GM18873 (cell line): Measurements from ENCODE around the gene ACAP3.
A peak's percentile ranks its signal among the peaks of the same experiment; 100 is the strongest.

Source experiments
- ATAC-seq: cut with Tn5 transposase; IDR thresholded peaks from one replicate; pipeline ENCODE4 v1.9.1; 2021; ENCODE audit warnings: mild to moderate bottlenecking, moderate library complexity, moderate number of reproducible peaks; ENCODE audit not compliant: unreplicated experiment, low FRiP score

Gene ACAP3

GRCh38 chr1:1287288-1288110 lies 20.2 kb downstream of the ACAP3 start:
- no peak for ATAC-seq

DNA sequence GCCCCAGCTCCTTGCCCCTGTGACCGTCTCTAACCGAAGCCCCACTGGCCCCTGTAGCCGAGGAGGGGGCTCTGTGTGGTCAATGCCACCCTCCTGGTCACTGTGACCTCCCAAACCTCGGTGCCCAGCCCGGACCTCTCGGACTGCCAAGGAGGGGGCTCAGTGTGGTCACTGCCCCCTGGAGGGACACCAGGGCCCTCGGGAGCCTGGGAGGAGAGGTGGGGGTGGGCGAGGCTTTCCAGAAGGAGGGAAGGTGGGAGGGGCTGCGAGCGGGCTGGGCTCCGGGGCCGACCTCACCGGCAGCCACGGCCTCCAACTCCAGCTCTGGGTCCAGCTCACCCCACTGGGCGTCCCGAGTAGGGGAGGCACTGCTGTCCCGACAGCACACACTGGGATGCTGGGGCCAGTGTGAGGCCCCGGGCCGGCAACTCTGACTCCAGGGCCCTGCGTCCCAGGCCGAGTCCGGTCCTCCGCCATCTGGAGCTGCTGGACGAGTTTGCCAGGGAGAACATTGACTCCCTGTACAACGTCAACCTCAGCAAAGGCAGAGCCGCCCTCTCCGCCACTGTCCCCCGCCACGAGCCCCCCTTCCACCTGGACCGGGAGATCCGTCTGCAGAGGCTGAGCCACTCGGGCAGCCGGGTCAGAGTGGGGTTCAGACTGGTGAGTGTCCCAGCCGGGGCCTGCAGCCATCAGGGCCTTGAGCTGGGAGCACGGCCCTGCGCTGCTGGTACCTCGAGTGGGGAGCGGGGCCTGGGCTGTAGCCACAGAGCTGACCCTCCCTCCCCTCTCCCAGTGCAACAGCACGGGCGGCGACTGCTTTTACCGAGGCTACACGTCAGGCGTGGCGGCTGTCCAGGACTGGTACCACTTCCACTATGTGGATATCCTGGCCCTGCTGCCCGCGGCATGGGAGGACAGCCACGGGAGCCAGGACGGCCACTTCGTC lies 21.1 kb downstream of the ACAP3 start:
- ATAC-seq = no peak

GRCh38 chr1:1285611-1286311 lies 22.0 kb downstream of the ACAP3 start:
- no peak for ATAC-seq

DNA sequence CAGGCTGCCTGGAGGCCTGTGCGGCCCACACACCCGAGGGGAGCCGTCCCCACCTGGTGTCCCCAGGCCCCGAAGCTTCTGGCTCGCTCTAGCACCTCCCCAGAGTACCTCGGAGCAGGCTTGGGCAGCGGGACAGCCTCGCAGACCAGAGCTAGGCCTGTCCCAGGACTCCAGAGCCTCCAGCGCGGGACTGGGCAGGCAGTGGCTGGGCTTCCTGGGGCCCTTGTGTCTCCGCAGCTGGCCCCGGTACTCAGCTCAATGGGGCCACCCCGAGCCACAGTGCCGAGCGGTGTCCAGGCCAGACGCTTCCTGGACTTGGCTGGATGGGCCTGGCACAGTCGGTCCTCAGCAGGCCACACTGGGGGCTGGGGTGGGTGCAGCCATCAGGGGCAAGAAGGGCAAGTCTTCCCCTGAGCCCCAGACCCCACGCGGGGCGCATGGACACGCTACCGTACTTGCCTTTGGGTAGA lies 22.6 kb downstream of the ACAP3 start:
- no peak for ATAC-seq

GRCh38 chr1:1284221-1285101 lies 23.3 kb downstream of the ACAP3 start:
- no peak for ATAC-seq

DNA sequence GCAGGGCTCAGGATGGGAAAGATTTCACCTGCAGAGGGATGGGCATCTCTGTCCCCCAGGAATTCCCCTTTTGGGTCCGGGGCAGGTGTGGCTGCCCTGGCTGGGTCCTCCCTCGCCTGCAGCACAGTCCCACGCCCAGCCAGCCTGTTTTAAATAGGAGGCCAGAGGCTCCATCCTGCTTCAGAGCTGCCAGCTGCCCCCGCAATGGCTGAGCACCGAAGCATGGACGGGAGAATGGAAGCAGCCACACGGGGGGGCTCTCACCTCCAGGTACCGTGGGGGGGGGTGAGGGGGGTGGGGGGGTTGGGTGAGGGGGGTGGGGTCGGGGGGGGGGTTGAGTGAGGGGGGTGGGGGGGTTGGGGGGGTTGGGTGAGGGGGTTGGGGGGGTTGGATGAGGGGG lies 23.9 kb downstream of the ACAP3 start:
- ATAC-seq = no peak

- no peak for ATAC-seq
These were observed 24.7 kb downstream of the ACAP3 start for GRCh38 chr1:1282998-1283397.

GRCh38 chr1:1281533-1282321 lies 26.0 kb downstream of the ACAP3 start:
- ATAC-seq = no peak

DNA sequence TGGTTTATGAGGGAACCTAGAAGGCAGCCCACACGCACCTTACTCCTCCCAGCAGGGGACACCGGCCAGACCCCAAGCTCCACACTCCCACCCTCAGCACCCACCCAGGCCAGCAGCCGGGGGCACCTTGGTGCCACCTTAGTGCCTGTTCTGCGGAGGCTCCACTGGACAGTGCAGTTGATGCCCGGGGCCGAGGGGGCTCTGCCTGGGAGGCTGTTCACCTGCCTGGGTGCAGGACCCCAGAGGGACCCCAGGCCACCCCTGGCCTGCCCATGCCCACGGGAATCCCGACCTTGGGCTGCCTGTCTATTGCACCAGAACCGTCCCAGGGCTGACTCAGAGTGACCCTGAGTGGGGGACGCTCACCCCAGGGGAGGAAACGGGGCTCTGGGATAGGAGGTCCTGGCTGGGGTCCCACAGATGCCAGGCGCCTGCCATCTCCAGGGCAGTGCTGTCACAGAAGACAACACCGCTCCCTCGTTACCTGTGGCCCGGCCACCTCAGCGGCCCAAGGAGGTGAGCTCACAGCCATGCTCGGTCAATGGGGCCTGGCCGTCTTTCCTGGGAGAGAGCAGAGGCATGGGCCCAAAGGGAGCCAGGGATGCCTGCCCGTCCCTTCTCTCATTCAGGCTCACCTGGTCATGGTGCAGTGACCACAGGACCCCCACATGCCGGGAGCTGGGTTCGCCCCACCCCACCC lies 26.8 kb downstream of the ACAP3 start:
- ATAC-seq = no peak

- no peak for ATAC-seq
These were observed 28.7 kb downstream of the ACAP3 start for GRCh38 chr1:1279028-1279427.

DNA sequence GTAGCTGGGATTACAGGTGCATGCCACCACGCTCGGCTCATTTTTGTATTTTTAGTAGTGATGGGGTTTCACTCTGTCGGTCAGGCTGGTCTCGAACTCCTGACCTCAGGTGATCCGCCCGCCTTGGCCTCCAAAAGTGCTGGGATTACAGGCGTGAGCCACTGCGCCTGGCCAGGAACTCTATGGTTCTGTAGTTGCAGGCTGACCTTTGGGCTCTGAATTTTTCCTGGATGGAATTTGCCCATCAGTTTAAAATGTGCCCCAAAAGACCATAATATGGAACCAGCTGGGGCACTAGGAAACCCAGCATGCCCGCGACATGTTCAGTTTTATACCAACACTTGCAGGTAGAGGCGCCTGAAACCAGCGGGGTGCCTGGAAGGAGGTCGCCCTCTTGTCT lies 29.1 kb downstream of the ACAP3 start:
- ATAC-seq = no peak

DNA sequence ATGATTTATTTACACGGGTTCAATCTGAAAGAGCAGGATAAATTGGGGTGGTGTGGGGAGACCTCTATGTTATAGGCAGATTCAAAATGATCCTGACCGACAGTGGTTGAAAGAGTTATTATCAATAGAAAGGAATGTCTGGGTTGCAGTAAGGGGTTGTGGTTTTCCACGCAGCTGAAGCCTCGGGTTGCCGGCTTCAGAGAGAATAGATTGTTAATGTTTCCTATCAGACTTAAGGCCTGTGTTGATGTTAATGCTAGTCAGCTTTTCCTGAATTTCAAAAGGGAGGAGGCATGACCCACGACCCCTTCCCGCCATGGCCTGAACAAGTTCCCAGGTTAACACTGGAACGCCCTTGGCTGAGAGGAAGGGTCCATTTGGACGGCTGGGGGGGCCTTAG lies 31.9 kb downstream of the ACAP3 start:
- no peak for ATAC-seq

DNA sequence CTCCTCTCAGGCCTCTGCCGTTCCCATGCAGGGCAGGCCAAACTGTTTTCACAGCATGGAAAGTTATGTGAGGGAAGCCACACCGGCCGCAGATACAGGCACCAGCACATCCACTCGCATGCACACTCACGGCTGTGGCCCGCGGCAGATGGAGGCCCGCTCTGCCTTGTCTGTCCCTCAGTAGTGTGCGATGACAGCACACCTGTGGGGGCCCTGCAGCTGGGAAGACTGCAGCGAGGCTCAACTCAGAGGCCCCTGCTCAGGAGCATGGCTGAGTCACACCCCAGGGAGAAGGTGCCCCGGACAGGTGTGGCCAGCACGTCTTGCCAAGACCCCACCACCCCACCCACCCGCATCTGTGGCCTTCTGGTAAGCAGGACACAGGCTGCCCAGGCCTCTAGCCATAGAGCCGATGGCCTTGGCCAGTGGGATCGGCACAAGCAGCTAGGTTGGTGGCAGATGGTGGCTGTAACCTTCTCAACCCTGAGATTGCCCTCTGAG lies 32.7 kb downstream of the ACAP3 start:
- no peak for ATAC-seq

GRCh38 chr1:1274299-1274930 lies 33.3 kb downstream of the ACAP3 start:
- ATAC-seq = no peak

DNA sequence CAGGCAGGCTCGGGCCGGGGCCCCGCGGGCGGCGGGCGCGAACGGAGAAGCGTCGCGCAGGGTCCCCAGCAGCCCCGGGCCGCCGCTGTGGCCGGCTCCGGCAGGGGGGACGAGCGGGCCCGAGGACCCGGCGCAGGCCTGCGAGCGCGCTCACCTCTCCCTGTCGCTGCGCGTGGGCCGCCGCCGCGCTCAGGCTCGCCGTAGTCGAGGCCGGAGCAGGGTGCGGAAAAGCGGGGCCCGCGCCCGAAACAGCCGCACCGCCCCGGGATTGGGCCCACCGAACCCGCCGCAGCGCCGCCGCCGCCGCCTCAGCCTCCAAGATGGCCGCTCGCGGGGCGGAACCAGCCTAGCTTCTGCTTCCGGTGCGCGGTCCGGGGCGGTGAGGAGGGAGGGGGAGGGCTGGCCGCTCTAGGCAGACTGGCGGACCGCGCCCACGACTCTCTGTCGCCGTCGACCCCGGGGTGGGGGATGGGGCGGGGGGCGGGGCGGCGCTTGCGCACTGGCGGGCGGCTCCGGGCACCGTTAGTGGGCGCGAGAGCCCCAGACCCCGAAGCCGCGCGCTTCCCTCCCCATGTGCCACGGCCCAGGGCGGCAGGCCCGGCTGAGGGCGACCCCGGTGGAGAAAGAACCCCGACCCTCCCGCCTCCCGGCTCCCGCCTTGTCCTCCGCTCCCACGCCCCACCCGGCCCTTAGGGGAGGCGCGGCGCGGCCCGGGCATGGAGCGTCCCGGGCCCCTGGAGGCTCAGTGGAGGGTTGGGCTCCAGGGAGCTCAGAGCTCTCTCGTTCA lies 34.0 kb downstream of the ACAP3 start, which contains the start of gene UBE2J2:
UBE2J2 (minus strand) TSS at position 343 of the 787 bp plus-strand sequence. CDS start 5,862 bp downstream, outside the sequence.
- peak; percentile 57 for ATAC-seq

- ATAC-seq = no peak
These were observed 34.6 kb downstream of the ACAP3 start for GRCh38 chr1:1273209-1273511.
